GM21723 (cell line): ENCODE measurements around the gene ESYT2.
"Not testable (repeated sequence)": the region's sequence is repeated elsewhere in the genome, so short reads cannot be mapped to it uniquely, and the experiment has no call there.

Experiments
- ATAC-seq: cut with Tn5 transposase; IDR thresholded peaks from one replicate; pipeline ENCODE4 v1.9.1; 2021; ENCODE audit warnings: mild to moderate bottlenecking, moderate library complexity; ENCODE audit not compliant: unreplicated experiment

Gene ESYT2

DNA sequence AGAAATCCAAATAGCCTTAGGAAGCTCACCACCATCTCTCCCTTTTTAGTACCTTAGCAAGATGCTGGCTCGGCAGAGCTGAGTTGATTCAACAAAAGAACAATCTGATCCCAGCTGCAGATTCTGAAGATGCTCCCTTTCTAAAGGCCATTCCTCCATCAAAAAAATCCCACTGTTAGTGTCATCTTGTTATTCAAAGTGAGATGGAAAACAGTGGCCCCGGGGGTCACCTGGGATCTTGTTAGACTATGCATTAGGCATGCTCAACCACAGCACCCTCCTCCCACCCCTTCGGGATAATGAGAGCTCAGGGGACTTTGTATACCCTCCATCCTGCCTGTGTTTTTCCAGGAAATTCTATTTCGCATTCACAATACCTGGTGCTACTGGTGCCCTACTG, 127.1 kb downstream of the ESYT2 start:
- no peak for ATAC-seq

DNA sequence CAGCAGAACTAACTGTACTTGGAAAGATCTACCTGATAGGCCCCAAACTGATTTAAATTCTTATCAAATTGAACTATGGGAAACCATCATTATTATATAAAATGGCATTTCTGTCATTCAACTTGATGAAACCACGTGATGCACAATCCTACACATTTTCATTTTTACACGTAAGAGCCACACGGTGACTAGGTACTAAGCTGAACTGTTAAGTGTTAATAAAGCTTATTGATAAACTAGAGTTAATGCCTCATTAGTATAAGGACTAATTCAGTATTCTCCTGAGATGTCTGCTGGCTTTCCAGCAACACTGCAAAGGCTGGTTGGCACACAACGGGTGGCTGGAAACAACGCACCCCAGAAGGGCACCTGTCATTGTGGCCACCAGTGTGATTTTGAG, 129.3 kb downstream of the ESYT2 start:
- no peak for ATAC-seq

DNA sequence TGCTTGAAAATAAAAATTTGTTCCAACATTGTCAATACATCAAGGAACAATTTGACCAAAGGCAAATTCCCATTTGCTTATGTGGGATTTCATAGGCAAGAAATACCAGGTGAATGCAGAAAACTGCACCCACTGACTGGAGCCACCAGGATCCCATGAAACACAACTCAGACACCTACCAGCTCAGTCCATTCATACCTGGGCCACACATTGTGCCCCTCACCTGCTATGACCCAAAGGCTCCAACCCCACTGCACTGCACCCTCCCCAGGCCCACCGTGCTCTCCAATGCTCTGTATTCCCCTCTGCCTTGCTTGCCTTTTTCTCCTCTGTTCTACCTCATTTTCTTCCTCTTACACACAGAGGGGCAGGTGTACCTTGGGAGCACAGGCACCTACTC, 130.0 kb downstream of the ESYT2 start:
- no peak for ATAC-seq

DNA sequence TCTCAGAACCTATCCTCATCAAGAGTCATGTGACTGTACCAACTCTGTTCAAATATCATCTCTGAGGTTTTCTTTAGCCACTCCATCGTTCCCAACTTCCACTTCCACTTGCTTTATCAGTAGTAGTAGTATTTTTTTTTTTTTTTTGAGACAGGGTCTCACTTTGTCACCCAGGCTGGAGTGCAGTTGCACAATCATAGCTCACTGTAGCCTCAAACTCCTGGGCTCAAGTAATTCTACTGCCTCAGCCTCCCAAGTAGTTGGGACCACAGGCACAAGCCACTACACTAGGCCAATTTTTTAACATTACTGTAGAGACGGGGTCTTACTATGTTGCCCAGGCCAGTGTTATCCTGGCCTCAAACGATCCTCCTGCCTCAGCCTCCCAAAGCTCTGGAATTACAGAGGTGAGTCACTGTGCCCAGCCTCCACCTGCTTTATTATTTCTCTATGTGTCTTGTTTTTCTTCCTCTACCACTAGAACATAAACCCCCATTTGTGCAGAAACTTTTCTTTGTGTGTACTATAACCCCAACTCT, 130.6 kb downstream of the ESYT2 start:
- ATAC-seq = no peak

DNA sequence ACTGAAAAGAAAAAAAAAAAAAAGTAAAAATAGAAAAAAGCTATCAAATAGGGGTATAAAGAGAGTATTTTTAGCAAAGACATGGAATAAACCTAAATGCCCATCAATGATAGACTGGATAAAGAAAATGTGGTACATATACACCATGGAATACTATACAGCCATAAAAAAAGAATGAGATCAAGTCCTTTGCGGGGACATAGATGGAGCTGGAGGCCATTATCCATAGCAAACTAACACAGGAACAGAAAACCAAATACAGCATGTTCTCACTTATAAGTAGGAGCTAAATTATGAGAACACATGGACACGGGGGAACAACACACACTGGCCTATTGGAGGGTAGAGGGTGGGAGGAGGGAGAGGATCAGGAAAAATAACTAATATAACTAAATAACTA, 131.7 kb downstream of the ESYT2 start:
- not testable (repeated sequence) for ATAC-seq

DNA sequence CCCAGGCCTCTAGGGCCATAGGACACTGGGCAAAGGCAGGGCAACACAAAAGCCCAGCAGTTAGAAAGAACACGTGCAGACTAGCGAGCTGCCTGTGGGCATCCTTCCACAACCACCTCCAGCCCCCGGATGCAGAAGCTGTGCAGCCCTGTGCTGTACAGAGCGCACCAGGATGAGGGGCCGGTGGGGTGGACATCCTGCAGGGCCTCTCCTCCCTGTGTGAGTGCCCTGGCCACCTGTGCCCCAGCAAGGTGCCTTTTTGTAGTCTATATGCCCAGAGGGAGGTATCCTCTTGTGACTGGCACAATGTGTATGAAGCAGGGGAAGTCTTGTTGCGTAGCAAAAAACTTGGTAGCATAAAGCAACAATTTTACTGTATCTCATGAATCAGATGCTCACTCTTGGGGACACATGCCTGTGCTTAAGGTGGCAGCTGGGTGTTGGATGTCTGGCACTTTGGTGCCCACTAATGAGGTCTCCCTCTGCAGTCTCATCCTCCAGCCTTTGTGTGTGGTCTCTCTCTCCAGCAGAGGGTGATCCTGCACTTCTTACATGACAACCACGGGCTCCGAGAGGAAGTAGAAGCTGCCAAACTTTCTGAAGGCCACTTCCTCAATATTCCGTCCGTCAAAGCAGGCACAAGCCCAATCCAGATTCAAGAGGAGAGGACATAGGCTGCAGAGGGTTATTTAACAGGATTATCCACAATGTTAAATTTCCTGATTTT, 133.4 kb downstream of the ESYT2 start:
- peak; percentile 89 for ATAC-seq

DNA sequence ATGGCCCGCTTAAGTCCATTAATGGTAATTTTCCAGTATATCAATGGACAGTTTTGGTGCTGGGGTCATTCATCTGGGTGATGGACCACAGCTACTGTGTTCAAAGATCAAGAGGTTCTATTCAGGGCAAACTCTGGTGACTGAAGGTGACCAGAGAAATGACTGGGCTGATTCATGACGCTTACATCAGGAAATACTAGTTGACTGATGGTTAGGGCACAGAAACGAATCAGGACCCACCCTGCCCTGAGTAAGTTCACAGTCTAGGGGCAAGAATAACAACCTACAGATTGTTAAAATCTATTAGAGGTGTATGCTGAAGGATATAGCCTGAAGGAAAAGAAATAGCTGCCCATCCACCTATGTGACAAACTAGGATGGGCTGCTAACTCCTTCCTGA, 134.3 kb downstream of the ESYT2 start:
- ATAC-seq = no peak

DNA sequence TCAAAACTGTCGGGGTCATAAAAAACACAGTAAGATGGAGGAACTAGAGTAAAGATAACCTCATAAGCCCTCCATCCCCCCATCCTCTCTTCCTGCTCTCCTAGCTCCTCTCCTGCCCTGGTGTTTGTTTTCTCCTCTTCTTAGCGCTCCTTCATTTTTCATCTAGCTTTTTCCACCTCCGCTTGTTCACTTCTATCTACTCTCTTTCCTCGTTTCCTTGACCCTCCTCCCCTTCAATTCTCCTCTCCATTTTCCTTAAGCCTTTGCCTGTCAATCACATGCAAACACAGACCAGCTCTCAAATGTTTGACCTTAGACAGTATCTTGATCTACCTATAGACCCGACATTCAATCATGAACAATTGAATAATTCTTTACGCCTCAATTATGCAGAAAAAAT, 134.7 kb downstream of the ESYT2 start:
- no peak for ATAC-seq

DNA sequence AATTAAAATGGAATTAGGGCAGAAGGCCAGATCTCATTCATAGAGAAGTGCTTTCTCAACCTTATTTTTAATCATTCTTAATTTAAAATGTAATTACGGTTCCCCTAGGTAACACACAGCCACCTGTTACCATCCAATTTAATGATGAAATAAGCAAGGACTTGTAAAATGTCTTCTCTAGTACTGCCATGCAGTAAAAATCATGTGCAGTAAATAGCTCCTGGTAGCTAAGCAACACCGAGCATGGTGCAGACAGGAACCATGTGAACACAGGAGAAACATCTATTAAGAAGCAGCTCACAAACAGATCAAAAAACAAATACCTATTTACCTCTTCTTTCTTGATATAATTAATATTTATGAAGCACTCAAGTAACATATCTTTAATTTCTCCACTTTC, 139.8 kb downstream of the ESYT2 start:
- no peak for ATAC-seq

DNA sequence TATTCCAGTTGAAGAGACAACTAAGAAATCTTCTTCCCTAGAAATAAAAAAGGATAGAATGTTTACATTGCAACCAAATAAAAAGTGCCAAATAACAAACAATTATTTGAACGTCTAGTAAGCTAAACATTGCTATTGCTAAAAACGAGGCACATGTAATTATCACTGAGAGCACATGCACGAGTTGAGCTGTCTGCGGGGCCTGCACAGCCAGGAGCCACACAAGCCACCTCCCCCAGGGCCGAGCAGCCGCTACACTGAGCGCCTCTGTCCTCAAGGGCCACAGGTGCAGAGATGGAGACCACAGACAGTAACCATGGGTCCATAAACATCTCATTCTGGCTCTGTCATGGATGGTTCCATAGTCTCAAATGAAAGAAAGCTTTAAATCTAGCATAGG, 141.9 kb downstream of the ESYT2 start:
- ATAC-seq = no peak

DNA sequence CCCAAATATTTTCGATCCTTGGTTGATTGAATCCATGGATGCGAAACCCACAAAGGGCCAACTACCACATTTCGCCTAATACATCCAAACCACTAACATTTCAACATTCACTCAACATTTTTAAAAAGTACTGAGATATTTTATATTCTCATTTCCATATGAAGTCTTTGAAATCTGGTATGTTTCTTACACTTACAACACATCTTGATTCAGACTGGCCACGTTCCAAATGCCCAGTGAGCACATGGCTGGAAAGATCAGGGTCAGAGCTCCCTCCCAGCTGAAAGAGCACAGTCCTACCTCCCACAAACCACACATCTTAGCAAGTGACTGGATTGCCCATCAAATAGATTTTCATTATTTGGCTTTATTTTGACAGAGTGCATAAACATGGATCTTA, 143.6 kb downstream of the ESYT2 start:
- ATAC-seq = no peak

DNA sequence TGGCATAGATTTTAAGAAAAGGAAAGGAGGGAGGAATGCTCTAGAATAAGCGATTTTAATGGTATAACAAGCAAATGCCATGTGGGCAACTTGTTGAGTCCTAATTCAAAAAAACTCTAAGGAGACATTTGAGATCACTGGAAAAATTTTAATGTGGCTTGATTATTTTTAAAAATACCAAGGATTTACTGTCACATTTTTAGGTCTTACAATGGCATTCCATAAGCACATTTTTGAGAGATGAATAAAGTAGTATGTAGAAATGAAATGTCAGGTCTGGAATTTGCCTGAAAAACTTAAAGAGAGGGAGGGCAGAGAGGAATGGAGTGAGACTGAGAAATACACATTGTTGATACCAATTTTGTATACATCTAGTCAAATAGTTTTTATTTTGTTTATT, 145.0 kb downstream of the ESYT2 start:
- no peak for ATAC-seq

DNA sequence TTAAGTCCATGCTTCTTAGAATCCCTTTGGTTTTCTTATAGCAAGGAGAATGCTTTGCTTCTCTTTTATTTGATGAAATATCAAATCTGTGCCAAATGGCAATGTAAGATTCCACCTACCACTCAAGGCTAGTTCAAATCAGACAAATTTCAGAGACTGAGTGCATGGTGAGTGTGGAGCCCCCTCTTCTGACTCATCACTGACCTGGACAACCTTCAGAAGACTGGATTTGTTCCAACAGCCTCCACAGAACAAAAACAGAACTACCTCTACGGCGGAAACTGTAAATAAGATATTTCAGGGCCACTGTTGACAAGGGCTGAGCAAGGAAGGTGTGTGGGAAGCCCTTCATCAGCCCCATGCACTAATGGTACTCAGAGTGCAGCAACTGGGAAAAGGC, 145.8 kb downstream of the ESYT2 start:
- ATAC-seq = no peak

DNA sequence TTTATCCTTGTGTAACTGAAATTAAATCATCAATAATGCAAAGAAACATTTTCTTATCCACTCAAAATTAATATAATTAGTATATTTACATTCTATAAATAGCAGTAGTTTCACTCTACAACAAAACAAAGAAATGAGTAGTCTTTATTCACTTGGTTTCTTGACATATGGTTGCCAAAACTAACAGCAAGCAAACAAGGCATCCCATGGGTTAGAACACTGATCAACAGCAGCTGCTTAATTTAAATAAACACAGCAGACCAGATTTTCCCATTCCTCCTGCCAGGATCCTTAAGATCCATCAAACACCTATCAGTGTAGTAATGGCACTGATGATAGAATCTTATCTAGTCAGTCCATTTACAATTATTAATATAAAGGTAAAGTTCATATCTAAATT, 146.9 kb downstream of the ESYT2 start:
- ATAC-seq = no peak
